H1 (cell line): ENCODE results near the gene PRSS22. TPM values are rescaled to one million over a fixed set of nuclear protein-coding genes. Genes with fewer than 3 reads are reported as not detected.

ENCODE experiments used
- ATF3 ChIP-seq: IDR thresholded peaks from 2 replicates; pipeline ENCODE4 v1.6.1; 2011; ENCODE audit warnings: low read depth, mild to moderate bottlenecking, low read length; ENCODE audit not compliant: insufficient read depth
- polyA plus RNA-seq, 7 experiments: library from polyadenylated mRNA; depleted of rRNA in 3 of 7; stranded (reverse) in 5 of 7; unstranded in 2 of 7; fragments of >200 nt in 5 of 7; fragments of 200-250 nt in 2 of 7; gene quantifications; 1 replicate in 5 of 7; 2 replicates in 1 of 7; 4 replicates in 1 of 7; pipeline versions ENCODE4 v1.2.1 to v1.2.3, GENCODE V29; 2011 to 2013; ENCODE audit warnings: missing spikeins in 2 of 7, mixed read lengths in 2 of 7
- total RNA-seq: library from RNA; stranded (reverse); fragmentation: NEBNext Ultra II Directional; extraction: Animal tissue kit (Norgen Biotek cat#: 25700); gene quantifications from 2 replicates; pipeline ENCODE4 v1.2.1, GENCODE V29; 2021

Gene PRSS22
- total and polyA plus RNA-seq, 2 of the 8 experiments (the other 6 are each of a cell fraction or from before 2014, with no cell fraction given): 4.0 to 4.4 TPM

- TF ChIP-seq ATF3: no peak
Measured at GRCh38 chr16:2825906-2826305, 32.1 kb downstream of the PRSS22 start (continued).
